DOHH2 (cell line): ENCODE results near the gene HOXB8.

Experiments used
- H3F3A ChIP-seq: fragments of 200-600 bp; sonication (generic), shearing (Covaris generic); 2 replicates; pipeline ENCODE4 v1.6.0; 2016; ENCODE audit warnings: antibody characterized with exemption, mild to moderate bottlenecking; ENCODE audit not compliant: control insufficient read depth, insufficient read depth
- H3K27ac ChIP-seq: fragments of 200-600 bp; sonication (generic); 2 replicates; pipeline ENCODE4 v1.5.1; 2014; ENCODE audit warnings: low read depth, mild to moderate bottlenecking, low read length, moderate library complexity
- H3K27me3 ChIP-seq: fragments of 200-600 bp; sonication (generic); 2 replicates; pipeline ENCODE4 v1.6.1; 2014; ENCODE audit warnings: mild to moderate bottlenecking, low read length, mixed read lengths; ENCODE audit not compliant: control insufficient read depth
- H3K36me3 ChIP-seq: fragments of 200-600 bp; sonication (generic); 2 replicates; pipeline ENCODE4 v1.6.1; 2014; ENCODE audit warnings: mild to moderate bottlenecking, low read length, moderate library complexity, mixed read lengths; ENCODE audit not compliant: control insufficient read depth
- H3K4me1 ChIP-seq: fragments of 200-600 bp; sonication (generic); 2 replicates; pipeline ENCODE4 v1.6.1; 2014; ENCODE audit warnings: mild to moderate bottlenecking, low read length, mixed read lengths; ENCODE audit not compliant: control insufficient read depth
- H3K4me2 ChIP-seq: fragments of 200-600 bp; sonication (generic); 2 replicates; pipeline ENCODE4 v1.6.0; 2014; ENCODE audit warnings: mild to moderate bottlenecking, low read length, moderate library complexity
- H3K4me3 ChIP-seq: fragments of 200-600 bp; sonication (generic); 2 replicates; pipeline ENCODE4 v1.5.1; 2014; ENCODE audit warnings: mild to moderate bottlenecking, low read length, mixed read lengths
- H3K79me2 ChIP-seq: fragments of 200-600 bp; sonication (generic); 2 replicates; pipeline ENCODE4 v1.6.1; 2014; ENCODE audit warnings: mild to moderate bottlenecking, low read length, mixed read lengths; ENCODE audit not compliant: control insufficient read depth
- H3K9me2 ChIP-seq: fragments of 200-600 bp; sonication (generic); replicated peaks from 2 replicates; pipeline ENCODE4 v1.6.1; 2014; ENCODE audit warnings: mild to moderate bottlenecking, low read length, mixed read lengths; ENCODE audit not compliant: control insufficient read depth
- H3K9me3 ChIP-seq: fragments of 200-600 bp; sonication (generic); 2 replicates; pipeline ENCODE4 v1.6.1; 2014; ENCODE audit warnings: antibody characterized with exemption, low read length, mixed read lengths; ENCODE audit not compliant: control insufficient read depth, insufficient read depth
- H4K20me1 ChIP-seq: fragments of 200-600 bp; sonication (generic); 2 replicates; pipeline ENCODE4 v1.6.0; 2014; ENCODE audit warnings: low read depth, mild to moderate bottlenecking, antibody characterized with exemption, low read length, moderate library complexity; ENCODE audit not compliant: control insufficient read depth, insufficient read depth
- EZH2phosphoT487 ChIP-seq: fragments of 200-600 bp; sonication (generic); IDR thresholded peaks from 2 replicates; pipeline ENCODE4 v1.6.1; 2017; ENCODE audit warnings: borderline replicate concordance, mild to moderate bottlenecking, antibody characterized with exemption, low read length, moderate library complexity, mixed read lengths
- TF ChIP-seq, protein P1 (sequence below): fragments of 200-600 bp; sonication (generic); IDR thresholded peaks from one replicate; pipeline ENCODE4 v1.5.1; 2014; ENCODE audit warnings: antibody characterized with exemption, mild to moderate bottlenecking, low read depth, low read length; ENCODE audit not compliant: poor library complexity, severe bottlenecking

HOXB8 gene

DNA sequence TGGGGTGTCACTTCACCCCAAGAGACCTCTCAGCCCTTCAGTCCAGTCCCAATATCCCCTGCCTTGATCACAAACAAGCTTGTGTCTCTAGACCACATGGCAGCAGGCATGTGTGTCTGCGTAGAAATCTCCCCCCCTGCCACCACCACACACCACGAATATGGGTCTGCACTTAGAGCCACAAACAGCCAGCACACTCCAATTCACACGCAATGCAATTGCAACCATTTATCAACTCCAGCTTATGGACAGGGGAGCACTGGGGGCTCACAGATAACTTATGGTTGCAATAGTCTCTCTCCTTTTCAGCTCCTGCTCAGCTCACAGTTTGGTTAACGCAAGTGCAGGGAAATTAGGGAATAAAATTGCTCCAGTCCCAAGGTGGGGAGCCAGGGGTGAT lies 8.5 kb upstream of the HOXB8 start:
- H3K9me2 ChIP-seq = no peaks in the 10 kb centered on the region
- H3K27ac ChIP-seq = no peak overlapping the region
- H3K36me3 ChIP-seq = no peaks in the 10 kb centered on the region
- no peaks in the 10 kb centered on the region for H3K9me3 ChIP-seq
- no peak overlapping the region for H3K4me3 ChIP-seq
- H3K27me3 ChIP-seq = peaks cover 84% of the 10 kb centered on the region
- no peaks in the 10 kb centered on the region for H3F3A ChIP-seq
- TF ChIP-seq, protein P1, sequence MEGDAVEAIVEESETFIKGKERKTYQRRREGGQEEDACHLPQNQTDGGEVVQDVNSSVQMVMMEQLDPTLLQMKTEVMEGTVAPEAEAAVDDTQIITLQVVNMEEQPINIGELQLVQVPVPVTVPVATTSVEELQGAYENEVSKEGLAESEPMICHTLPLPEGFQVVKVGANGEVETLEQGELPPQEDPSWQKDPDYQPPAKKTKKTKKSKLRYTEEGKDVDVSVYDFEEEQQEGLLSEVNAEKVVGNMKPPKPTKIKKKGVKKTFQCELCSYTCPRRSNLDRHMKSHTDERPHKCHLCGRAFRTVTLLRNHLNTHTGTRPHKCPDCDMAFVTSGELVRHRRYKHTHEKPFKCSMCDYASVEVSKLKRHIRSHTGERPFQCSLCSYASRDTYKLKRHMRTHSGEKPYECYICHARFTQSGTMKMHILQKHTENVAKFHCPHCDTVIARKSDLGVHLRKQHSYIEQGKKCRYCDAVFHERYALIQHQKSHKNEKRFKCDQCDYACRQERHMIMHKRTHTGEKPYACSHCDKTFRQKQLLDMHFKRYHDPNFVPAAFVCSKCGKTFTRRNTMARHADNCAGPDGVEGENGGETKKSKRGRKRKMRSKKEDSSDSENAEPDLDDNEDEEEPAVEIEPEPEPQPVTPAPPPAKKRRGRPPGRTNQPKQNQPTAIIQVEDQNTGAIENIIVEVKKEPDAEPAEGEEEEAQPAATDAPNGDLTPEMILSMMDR = no peak
- no peak for TF ChIP-seq EZH2phosphoT487
- H3K4me1 ChIP-seq = peaks cover 7% of the 10 kb centered on the region
- H3K4me2 ChIP-seq = no peak overlapping the region
- no peaks in the 10 kb centered on the region for H4K20me1 ChIP-seq
- no peaks in the 10 kb centered on the region for H3K79me2 ChIP-seq

DNA sequence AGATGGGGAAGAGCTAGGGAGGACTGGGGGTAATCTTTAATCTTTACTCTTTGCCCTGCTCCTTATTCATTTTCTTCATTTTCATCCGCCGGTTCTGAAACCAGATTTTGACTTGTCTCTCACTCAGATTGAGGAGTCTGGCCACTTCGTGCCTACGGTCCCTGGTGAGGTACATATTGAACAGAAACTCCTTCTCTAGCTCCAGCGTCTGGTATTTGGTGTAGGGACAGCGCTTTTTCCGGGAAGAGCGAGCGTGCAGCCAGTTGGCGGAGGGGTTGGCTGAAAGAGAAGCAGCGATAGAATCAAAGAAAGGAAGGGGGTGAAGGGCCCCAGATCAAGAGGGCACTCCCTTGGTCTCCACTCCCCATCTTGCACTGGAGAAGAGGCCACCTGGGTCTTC lies 7.8 kb upstream of the HOXB8 start:
- Histone ChIP-seq H4K20me1 (no peaks in the 10 kb centered on the region), H3K4me3 (no peak overlapping the region), H3K4me2 (no peak overlapping the region), H3K4me1 (peaks cover 7% of the 10 kb centered on the region), H3F3A (no peaks in the 10 kb centered on the region), H3K9me3 (no peaks in the 10 kb centered on the region), H3K27ac (no peak overlapping the region), H3K79me2 (no peaks in the 10 kb centered on the region), H3K36me3 (no peaks in the 10 kb centered on the region), H3K27me3 (peaks cover 90% of the 10 kb centered on the region), H3K9me2 (no peaks in the 10 kb centered on the region)
- TF ChIP-seq, protein P1 = no peak
- no peak for TF ChIP-seq EZH2phosphoT487

DNA sequence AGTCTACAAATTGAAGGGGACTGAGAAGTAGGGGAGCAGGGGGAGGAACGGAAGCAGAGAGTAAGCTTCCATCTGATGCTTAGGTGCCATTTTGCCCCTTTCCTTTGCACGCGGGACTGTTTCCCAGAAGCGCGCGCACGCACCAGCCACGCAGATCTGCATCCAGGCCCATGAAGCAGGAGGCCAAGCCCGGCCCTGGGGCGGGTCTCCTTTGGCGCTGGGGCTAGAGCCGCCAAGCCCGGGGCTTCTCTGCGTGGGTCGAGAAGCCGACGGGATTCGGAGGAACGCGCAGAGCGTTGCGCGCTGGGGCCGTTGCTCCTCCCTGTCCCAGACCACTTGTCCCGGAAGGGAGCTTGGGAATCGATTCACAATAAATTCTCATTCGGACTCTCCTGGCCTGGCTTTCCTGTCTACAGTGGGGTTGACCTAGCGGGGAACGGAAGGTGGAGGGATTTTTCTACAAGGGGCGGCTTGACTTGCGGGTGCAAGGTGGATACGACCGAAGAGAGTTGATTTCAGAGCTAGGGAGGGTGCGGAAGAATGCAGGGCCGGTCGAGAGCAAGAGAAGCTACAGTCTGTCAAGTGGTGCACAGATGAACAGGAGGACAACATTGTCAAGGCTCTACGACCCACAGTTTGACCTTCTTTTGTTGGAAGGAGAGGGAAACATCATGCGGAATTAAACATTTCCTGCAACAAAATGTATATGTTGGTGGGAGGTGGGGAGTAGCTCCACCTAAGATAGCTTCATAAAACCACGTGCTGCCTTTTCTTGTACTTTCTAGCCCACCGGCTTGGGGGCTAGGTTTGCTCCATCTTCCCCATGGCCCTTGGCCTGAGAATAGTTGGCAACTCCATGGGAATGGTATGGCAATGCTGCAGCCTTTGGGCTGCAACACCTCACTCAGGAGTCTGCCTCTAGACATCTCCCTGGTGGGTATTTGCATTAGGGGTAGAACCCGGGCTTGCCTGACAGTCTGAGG lies 6.6 kb upstream of the HOXB8 start:
- peaks cover 7% of the 10 kb centered on the region for H3K4me1 ChIP-seq
- H3K27me3 ChIP-seq = peaks cover 88% of the 10 kb centered on the region
- no peak for TF ChIP-seq EZH2phosphoT487
- TF ChIP-seq, protein P1 = no peak
- no peaks in the 10 kb centered on the region for H3K36me3 ChIP-seq
- H3K9me3 ChIP-seq = no peaks in the 10 kb centered on the region
- H3K9me2 ChIP-seq = no peaks in the 10 kb centered on the region
- no peak overlapping the region for H3K4me3 ChIP-seq
- no peak overlapping the region for H3K27ac ChIP-seq
- no peaks in the 10 kb centered on the region for H3F3A ChIP-seq
- no peaks in the 10 kb centered on the region for H4K20me1 ChIP-seq
- H3K4me2 ChIP-seq = no peak overlapping the region
- H3K79me2 ChIP-seq = no peaks in the 10 kb centered on the region
